Stimulated activated CD8-positive, alpha-beta memory T cell treated with anti-CD3 and anti-CD28 coated beads, Interleukin-12 subunit alpha, Interleukin-12 subunit beta, amount 100 ng/mL, for 24 hours (primary cell): ENCODE measurements around the gene NAXE.
"Not testable (repeated sequence)": the region's sequence is repeated elsewhere in the genome, so short reads cannot be mapped to it uniquely, and the experiment has no call there.

Experiments
- DNase-seq: peaks from one replicate; pipeline ENCODE4 v3.0.0-alpha.2; 2020; ENCODE audit errors: extremely low read depth

NAXE gene

DNA sequence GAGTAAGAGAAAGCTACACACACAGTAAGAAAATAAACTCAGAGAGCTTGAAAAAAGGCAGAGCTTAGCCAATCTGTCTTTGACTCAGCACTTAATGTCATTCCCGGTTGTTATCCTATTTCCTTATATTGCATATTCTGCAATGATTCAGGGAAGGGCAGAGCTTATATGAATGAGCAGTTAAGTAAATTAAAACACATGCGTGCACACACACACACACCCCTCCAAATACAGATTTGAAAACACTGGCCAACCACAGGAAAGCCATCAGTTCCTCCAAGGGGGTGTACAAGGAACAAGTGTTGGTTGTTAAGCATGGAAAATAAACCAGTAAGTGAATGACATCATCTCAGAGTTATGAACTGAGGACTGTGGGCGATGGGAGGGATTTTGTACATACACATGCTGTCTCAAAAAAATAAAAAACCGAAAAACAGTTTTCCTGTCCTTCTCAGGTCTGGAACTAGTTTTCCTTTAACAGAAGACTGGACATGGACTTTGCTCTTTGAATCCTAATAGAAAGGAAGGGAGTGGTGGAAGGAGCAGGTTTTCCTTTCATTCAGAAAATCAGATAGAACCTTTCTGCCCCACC is 20.2 kb upstream of the NAXE start:
- no peak for DNase-seq

DNA sequence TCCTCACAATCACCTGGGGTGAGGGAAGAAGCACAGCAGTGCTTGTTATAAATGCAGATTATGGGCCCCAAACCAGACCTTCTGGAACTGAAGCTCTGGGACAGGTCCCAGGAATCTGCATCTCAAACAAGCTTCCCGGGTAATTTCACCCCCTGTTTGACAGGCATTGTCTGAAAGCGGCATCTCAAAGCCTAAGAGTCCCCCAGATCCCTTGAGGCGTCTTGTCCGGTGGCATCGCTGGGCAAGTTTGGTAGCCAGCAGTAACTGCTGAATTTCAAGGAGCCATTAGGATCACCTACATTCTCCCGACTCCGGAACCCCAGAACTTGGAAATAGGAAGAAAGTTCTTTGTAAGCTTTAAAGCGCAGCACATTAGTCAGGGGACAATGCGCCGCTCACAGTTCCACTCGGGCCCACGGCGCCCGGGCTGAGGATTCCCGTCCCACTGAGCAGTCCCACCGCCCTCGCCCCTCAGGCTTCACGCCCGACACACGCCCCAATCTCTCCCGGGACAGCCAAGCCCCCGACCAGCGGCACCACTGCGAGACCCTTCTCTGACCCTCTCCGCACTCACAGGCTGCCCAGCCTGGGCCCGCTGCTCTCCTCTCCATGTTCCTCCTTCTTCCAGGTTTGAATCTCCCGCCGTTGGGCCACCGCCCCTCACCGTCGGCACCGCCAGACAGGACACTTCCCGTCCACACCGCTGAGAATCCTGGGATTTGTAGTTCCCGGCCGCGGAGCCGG is 19.5 kb upstream of the NAXE start, which contains the start of gene IQGAP3:
Gene IQGAP3 (minus strand): TSS at position 647 of the 744 bp plus-strand sequence. CDS start 36 bp downstream, at position 611.
- DNase-seq, result peak; percentile 33

DNA sequence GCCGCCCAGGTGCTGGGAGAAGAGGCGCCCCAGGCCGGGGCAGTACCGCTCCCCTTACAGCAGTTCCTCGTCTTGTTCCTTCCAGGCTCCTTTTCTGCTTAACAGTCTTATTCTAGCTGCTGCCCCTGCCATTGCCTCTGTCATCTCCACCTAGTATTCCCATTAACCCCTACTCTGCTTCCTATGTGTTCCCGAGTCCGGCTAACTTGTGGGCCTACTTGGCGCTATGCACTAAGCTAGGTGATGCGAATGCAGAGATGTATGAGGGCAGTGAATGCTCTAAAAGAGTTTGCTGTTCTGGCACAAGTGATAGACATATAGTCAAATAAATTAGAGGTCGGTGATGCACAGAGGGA is 18.9 kb upstream of the NAXE start:
- DNase-seq, result no peak

DNA sequence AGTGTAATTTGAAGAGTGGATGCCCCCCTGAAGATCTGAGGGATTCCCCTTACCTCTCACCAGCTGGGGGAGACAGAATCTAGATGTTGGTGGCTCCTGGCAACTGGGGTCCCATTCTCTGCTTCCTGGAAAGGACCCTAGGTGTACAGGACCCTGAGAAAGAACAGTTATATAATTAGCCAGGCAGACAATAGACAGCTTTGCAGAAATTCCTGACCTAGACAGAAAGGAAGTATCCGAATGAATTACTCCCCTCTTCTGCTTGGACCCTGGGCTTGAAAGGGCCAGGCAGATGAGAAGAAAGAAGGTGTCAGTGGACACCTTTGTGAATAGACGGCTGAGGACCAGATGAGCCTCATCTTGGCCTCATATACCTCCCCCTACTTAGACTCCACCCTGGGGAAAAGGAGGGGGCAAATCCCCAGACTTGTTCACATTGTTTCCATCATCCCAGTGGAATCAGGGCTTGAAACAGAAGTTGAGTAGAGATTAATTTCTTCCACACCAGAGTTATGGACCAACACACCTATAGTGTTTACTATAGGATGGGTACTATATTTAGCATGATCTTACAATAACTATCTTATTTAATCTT is 17.4 kb upstream of the NAXE start:
- no peak for DNase-seq

DNA sequence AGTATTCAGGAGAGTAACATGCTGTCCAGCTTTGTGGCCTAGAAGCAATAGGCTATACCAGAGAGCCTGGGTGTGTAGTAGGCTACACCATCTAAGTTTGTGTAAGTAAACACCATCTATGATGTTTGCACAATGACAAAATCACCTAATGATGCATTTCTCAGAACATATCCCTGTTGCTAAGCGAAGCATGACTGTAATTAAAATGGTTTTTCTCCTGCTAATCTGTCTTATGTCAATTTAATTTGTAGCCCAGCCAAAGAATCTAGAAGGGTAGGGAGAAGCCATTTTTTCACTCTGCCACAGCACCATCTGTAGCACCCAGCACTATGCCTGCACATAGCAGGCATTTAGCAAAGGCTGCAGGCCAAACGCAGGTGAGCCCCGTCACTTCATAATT is 14.0 kb upstream of the NAXE start:
- DNase-seq, result no peak

DNA sequence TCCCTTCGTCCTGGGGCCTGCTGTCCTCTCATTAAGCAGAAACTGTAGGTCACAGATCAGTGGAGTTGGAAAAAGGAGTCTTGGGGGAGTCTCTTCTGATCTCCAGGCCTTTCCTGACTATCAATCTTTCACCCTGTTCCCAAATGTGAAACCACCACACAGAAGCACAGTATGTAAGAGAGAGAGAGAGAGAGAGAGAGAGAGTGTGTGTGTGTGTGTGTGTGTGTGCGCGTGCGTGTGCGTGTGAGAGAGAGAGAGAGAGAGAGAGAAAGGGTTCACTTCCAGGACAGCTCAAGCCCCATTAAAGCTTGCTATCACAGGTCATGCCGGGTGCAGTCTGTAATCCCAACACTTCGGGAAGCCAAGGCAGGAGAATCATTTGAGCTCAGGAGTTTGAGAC is 13.5 kb upstream of the NAXE start:
- DNase-seq, result no peak

DNA sequence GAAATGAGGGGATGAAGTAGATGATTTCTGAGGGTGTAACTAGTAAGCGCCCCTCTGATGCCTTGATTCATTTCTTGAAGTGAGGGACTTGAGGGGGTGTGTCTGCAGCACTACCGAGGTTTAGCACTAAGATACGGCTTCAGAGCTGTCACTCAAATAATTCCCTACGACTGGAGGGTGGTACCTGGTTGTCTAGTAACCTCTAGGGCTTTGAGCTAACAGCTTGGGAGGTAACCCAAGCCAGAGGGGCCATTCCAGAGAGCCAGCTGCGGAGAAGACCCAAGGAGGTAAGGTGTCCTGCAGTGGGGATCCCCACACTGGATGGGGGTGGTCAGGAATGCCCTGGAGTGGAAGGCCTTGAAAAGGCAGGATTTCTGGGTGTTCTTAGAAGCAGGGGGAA is 12.1 kb upstream of the NAXE start, which contains the start of gene TTC24:
Gene TTC24 (plus strand): TSS at position 252 of the 400 bp plus-strand sequence. CDS start 1,642 bp downstream, outside the sequence.
- DNase-seq, result no peak

DNA sequence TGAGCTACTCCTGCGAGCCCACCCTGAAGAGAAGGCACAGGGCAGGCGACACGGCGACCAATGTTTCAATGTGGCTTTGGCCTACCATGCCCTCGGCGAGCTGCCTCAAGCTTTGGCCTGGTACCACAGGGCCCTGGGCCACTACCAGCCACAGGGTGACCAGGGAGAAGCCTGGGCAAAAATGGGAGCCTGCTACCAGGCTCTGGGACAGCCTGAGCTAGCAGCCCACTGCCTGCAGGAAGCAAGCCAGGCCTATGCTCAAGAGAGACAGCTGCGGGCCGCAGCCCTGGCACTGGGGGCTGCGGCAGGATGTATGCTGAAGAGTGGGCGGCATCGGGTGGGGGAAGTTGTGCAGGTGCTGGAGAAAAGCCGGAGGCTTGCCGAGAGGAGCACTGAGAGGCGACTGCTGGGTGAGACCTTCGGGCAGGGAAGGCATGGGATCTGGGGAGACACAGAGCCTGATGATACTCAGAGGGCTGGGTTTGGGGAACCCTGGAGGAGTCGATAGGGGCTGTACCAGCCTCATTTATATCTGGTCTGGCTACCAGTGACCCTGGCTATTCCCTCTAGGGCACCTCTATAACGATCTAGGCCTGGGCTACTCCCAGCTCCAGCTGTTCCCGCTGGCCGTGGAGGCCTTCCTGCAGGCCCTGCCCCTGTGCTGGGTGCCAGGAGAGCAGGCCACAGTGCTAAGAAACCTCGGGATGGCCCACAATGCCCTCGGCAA is 9.8 kb upstream of the NAXE start:
- DNase-seq, result no peak

DNA sequence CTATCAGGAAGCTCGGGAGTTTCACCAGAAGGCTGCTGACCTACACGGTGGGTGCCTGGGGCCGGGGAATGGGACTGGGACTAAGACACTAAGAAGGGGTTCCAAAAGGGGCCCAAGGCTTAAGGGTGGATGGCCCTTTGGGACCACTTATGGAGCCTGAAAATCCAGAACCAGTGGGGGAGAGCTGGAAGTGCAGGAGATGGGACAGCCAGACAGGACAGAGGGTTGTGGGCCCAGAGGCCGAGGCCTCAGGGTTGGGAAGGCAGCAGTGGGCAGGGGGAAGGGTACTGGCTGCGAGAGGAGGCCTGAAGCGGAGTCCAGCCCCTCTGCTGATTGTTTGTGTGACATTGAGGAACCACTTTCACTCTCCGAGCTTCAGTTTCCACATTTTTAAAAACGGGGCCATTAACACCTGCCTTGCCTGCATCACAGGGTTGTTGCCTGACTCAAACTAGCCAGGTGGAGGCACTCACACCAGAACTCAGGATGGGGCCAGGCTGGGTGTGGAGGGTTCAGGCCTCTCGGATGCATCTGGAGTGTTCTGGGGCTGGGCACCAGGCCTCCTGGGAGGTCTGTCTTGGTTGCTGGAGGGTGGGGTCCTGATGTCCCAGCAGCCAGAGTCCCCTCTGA is 9.1 kb upstream of the NAXE start:
- DNase-seq, result no peak

DNA sequence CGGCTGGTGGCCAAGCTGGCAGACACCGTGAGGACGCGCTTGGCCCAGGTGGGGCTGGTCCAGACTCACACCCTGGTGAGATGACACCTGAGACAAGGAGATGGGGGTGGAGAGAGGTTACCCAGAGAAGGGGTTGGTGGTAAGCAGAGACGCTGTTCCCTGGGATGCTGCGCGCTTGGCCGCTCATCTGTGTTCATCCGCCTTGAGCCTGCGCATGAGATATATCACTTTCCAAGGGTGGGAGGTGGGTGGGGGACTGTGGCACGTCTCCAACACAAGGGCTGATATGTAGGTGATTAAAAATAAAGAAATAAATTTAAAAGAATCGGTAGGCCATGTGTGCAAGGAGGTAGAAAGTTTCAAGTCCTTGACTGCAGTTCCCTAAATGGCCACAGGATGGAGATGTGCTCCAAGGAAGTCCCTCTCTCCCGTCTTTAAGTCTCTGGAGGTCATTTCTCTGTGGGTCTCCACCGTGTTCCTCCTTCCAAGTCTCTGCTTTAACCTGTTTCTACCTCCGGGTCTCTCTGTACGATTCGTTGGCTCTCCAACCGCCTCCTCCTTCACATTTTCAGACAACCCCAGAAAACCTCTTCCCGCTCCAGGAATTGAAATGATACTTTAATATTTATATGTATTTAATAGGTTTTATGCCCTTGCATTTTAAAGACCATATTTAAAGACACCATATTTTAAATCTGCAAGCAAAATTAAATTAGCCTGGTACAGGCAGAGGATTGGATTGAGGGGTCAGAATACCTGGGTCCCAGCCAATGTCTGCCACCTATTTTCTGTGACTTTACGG is 7.6 kb upstream of the NAXE start:
- DNase-seq, result no peak

DNA sequence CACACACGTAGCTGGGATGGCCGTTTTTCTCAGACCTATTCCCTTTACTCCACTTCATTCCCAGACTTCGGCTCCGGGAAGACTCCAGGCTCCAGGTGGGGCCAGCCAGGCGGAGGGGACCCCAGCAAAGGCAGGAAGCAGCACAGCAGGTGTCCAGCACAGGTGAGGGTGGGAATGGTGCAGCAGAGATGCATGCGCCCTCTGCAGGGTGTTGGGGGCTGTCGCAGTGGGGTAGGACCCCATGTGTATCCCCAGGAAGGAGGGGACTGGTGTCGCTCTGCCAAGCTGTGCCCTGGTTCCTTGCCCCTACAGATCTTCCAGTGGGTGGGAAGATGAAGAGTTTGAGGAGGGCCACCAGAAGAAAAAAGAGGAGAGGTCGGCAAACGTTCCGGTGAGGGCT is 6.8 kb upstream of the NAXE start:
- no peak for DNase-seq

DNA sequence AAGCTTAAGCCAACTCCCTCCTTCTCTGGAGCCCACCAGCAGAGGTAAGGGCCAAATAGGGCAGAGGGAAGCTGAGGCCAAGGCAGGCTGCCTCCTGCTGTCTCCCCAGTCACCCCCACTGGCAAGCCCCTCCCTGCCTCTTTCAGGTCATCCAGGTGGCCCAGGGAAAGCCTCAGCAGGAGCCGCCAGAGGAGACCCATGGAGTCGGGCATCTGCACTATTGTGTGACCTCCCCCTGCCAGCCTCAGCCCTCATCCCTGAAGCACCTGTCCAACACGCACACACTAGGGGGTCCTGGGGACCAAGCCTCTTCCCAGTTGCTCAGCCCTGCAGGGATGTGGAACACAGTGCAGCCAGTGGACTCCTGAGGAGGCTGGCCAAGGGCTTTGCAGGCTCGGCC is 5.3 kb upstream of the NAXE start:
- no peak for DNase-seq

DNA sequence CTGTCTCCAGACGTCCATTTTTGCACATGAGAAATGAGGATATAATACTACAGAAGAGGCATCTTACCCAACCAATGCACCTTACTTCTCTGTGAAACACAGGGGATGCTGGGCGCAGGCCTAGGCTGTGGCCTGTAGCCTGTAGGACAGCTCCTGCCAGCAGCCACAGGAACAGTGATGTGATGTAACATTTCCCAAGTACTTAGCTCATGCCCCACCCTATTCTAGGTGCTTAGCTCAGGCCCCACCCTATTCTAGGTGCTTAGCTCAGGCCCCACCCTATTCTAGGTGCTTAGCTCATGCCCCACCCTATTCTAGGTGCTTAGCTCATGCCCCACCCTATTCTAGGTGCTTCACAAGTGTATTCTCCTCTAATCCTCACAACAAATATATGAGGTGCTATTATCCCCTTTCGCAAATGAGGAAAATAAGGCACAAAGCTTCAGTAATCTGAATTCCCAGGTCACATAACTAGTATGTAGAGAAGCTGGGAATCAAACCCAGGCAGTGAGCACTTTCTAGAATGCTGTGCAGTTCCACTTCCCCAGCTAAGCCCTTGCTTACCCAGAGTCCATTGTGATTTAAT is 4.6 kb upstream of the NAXE start:
- no peak for DNase-seq

DNA sequence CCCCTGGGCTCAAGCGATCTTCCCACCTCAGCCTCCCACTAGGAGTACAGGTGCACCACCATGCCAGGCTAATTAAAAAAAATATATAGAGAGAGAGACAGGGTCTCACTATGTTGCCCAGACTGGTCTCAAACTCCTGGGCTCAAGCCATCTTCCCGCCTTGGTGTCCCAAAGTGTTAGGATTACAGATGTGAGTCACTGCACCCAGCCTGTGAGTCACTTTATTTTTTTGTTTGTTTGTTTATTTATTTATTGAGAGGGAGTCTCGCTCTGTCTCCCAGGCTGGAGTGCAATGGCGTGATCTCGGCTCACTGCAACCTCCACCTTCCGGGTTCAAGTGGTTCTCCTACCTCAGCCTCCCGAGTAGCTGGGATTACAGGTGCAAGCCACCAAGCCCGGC is 3.6 kb upstream of the NAXE start:
- DNase-seq, result not testable (repeated sequence)

DNA sequence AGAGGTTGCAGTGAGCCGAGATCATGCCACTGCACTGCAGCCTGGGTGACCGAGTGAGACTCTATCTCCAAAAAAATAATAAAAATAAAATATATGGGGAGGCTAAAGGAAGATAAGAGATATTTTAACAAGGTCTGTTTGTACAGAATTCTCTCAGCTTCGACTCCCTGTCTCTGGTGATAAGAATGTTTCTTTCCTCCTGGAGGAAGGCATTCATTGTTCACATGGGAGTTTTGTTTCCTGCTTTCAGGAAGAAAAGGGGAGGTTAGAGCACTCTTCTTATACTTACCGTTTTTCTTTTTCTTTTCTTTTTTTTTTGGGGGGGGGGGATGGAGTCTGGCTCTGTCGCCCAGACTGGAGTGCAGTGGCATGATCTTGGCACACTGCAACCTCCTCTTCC is 2.0 kb upstream of the NAXE start:
- no peak for DNase-seq

DNA sequence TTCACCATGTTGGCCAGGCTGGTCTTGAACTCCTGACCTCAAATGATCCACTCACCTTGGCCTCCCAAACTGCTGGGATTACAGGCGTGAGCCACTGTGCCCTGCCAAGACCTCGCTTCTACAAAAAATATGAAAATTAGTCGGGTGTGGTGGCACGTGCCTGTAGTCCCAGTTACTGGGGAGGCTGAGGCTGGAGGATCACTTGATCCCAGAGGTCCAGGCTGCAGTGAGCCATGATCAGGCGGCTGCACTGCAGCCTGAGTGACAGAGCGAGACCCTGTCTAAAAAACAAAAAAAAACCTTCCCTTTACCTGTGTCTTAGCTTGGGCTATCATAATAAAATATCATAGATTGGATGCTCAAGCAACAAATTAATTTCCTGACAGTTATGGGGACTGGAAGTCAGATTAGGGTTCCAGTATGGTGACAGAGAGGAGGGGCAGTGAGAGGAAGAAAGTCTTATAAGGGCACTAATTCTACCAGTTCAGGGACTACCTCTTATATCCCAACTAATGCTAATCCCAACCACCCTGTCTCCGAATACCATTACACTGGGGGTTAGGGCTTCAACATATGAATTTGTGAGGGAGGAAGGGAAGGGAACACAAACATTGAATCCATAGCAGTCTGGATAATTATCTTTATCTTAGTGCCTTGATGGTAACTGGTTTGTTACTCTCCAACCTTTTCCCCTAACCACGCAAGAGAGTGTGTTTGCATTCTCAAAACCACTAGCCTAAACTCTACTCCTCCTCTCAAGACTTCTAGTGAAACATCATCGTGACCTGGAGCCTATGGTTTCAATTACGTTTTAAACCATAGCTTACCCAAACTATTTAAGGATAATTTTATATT is 1.0 kb upstream of the NAXE start:
- DNase-seq, result no peak

DNA sequence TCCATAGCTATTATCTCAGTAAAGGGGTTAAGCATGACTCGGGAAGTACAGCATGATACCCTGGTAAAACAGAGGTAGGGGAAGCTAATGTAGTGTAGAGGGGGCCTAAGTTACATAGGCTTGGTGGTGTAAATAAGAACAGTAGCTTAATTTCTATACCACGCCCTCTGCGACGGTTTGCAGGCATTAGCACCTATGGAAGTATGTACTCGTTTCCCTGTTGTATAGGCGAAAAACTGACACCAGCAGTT is 470 bp upstream of the NAXE start:
- DNase-seq, result no peak

DNA sequence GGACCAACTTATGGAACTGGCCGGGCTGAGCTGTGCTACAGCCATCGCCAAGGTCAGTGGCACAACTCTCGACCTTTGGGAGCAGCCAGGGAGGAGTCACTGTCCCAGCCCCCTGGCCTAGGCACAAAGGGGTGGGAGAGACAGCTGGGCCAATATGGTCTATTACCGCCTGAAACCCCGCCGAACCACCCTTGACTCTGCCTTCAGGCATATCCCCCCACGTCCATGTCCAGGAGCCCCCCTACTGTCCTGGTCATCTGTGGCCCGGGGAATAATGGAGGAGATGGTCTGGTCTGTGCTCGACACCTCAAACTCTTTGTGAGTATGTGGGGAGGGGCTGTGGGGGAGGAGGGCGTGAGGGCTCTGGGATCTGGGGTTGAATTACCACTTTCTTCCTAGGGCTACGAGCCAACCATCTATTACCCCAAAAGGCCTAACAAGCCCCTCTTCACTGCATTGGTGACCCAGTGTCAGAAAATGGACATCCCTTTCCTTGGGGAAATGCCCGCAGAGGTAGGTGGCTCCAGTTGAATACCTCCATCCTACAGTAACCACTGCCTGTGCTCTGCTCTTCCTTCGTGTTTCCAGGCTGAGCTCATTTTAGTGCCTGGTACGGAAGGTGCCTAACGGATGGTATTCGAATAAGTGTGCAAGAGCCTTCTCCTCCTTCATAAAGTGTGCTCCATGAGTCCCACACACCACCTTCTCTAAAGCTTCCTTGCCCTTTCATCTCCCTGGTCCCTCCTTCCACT is 758 bp downstream of the NAXE start:
- DNase-seq, result no peak

DNA sequence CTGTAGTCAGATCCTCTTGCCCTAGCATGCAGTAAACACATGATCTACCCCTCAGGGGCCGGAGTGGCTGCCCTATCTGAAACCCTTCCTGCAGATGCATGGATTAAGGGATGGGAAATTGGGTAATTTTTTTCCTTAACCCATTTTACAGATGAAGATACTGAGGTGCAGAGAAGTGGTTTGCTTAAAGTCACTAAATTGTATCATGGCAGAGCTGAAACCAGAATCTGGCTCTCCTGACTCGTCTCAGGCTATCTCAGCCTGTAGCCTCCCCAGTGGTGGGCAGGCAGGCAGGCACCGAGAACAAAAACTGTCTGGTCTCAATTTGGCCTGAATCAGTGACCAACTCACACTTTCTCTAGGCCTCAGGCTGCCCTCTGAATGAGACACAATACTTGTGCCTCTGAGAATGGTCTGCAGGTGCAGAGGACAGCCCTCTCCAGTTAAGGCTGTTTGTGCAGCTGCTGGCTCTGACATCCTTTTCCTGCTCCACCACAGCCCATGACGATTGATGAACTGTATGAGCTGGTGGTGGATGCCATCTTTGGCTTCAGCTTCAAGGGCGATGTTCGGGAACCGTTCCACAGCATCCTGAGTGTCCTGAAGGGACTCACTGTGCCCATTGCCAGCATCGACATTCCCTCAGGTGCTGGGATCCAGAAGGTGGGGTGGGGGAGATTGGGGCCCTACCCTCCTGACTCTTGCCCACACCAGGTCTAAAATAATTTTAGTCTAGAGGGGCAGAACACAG is 1.5 kb downstream of the NAXE start:
- no peak for DNase-seq
